Measurements from ENCODE around the gene TRAF7.
"Not testable (repeated sequence)": the region's sequence is repeated elsewhere in the genome, so short reads cannot be mapped to it uniquely, and the experiment has no call there.

DNA sequence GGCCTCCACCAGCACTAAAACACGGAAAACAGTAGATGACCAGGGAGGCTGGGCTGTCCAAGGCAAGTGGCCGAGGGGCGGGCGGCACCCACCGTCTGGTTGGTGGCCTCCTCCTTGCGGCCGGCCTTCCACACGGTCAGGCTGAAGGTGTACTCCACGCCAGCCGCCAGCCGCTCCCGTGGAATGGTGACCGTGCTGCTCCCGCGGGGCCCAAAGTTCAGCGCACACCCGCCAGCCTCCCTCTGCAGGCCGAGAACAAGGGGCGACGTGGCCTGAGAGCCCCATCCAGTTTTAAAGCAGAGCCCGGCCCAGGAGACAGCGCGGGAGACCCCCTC is 47.8 kb upstream of the TRAF7 start:
- not testable (repeated sequence) for TF ChIP-seq CTCF, EP300 (IDR thresholded peaks at IDR 0.05)
